Type B pancreatic cell (in vitro differentiated cells): ENCODE measurements around the gene ZBTB46. TPM values are rescaled to one million over a fixed set of nuclear protein-coding genes. Genes with fewer than 3 reads are reported as not detected.

Experiments
- DNase-seq: peaks from one replicate; pipeline ENCODE4 v3.0.0; 2021; ENCODE audit warnings: mixed read lengths; ENCODE audit not compliant: unreplicated experiment; ENCODE audit errors: extremely low spot score
- H3K27ac Mint-ChIP-seq: 2 replicates; pipeline ENCODE4 v1.8.0; 2021; ENCODE audit warnings: mild to moderate bottlenecking, mixed read lengths
- H3K27me3 Mint-ChIP-seq: 2 replicates; pipeline ENCODE4 v1.8.0; 2021; ENCODE audit warnings: mixed read lengths
- H3K36me3 Mint-ChIP-seq: 2 replicates; pipeline ENCODE4 v1.8.0; 2021; ENCODE audit warnings: mixed read lengths
- H3K4me1 Mint-ChIP-seq: one replicate; pipeline ENCODE4 v1.8.0; 2021; ENCODE audit warnings: mixed read lengths; ENCODE audit not compliant: unreplicated experiment
- H3K4me3 Mint-ChIP-seq: 2 replicates; pipeline ENCODE4 v1.8.0; 2021; ENCODE audit warnings: mild to moderate bottlenecking, mixed read lengths
- H3K9me3 Mint-ChIP-seq: 2 replicates; pipeline ENCODE4 v1.8.0; 2021; ENCODE audit warnings: mixed read lengths
- total RNA-seq: library from RNA; stranded (reverse); gene quantifications from 2 replicates; pipeline ENCODE4 v1.2.1, GENCODE V29; 2021; ENCODE audit warnings: low replicate concordance
- TF ChIP-seq, protein P1 (sequence below): fragments of 200-600 bp; sonication (generic); conservative IDR thresholded peaks from 2 replicates; pipeline ENCODE4 v1.5.0; 2021; ENCODE audit warnings: antibody characterized with exemption, mild to moderate bottlenecking

Gene ZBTB46
- total RNA-seq, 1 donor from 2014 or later = 13.6 TPM

DNA sequence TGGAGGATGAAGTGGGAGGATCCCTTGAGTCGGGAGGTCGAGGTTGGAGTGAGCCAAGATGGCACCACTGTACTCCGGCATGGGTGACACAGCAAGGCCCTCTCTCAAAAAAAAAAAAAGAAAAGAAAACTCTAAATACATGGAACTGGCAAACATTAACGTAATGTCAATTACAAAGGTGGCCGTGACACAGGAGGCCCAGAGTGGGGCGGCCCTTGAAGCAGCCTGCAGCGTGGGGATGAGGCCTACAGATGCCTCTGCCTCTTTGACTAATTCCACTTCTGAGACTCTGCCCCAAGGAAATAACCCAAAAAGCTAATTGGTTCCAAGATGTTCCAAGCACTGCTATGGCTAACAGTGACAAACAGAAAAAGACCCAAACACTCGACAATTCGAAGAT, 21.2 kb downstream of the ZBTB46 start:
- Mint-ChIP-seq H3K36me3 (no peaks in the 10 kb centered on the region), H3K4me3 (no peak overlapping the region), H3K27ac (no peak overlapping the region), H3K4me1 (peaks cover 3% of the 10 kb centered on the region), H3K27me3 (no peaks in the 10 kb centered on the region), H3K9me3 (no peaks in the 10 kb centered on the region)
- DNase-seq = no peak
- TF ChIP-seq, protein P1, sequence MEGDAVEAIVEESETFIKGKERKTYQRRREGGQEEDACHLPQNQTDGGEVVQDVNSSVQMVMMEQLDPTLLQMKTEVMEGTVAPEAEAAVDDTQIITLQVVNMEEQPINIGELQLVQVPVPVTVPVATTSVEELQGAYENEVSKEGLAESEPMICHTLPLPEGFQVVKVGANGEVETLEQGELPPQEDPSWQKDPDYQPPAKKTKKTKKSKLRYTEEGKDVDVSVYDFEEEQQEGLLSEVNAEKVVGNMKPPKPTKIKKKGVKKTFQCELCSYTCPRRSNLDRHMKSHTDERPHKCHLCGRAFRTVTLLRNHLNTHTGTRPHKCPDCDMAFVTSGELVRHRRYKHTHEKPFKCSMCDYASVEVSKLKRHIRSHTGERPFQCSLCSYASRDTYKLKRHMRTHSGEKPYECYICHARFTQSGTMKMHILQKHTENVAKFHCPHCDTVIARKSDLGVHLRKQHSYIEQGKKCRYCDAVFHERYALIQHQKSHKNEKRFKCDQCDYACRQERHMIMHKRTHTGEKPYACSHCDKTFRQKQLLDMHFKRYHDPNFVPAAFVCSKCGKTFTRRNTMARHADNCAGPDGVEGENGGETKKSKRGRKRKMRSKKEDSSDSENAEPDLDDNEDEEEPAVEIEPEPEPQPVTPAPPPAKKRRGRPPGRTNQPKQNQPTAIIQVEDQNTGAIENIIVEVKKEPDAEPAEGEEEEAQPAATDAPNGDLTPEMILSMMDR = no peak

DNA sequence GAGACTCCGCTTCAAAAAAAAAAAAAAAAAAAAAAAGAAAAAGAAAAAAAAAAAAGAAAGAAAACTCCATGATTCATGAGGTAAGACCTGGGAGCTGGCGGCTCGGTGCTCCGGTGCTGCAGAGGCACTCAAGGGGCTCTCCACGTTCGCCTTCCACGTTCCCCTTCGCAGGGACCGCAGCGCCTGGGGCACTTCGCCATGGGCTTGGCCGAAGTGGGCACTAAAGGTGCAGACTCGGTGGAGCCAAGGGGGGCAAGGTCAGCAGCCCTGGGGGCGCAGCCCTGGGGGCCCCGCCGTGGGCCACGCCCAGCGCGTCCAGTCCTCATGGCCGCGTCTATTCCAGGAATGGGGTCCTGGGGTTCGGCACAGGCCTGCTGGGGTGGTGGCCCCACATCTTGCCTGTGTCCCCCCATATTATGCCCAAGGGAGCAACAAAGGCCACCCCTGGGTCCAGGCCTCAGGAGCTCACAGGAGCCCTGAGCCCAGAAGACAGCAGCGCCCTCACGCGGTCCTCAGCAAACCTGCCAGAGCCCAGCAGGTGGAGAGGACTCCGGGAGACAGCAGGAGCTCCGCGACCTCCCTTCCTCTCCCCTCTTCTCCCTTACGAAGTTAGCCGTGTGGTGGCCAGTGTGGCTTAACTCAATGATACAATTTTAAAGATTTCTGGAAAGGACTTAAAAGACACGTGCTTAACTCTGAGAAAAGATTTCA, 21.9 kb downstream of the ZBTB46 start:
- TF ChIP-seq, protein P1 = no peak

DNA sequence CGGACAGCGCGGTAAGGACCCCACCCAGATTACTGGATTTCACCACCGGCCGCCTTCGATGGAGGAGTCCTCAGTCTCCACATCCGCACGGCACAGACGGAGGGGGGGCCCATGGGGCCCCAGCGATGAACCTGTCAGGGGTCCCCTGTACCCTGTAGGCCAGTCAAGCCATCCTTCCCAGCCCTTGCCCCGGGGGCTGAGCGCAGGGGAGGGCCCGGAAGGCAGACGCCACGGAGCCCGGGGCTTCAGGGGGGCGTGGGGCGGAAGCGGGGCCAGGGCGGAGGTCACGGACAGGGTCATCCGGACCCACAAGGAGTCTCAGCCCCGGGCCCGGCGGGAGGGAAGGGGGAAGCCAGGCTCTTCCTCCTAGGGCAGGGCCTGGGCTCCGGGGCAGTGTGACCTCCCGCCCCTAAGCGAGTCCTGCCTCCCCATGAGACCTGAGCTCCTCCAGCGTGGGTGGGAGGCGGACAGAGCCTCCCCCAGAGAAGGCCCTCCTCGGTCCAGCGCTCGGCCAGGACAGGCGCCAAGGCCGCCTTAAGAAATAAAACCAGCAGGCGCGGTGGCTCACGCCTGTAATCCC, 22.8 kb downstream of the ZBTB46 start:
- Mint-ChIP-seq H3K4me1 (no peaks in the 10 kb centered on the region), H3K4me3 (no peak overlapping the region), H3K27me3 (no peaks in the 10 kb centered on the region), H3K9me3 (no peaks in the 10 kb centered on the region), H3K27ac (no peak overlapping the region), H3K36me3 (no peaks in the 10 kb centered on the region)
- TF ChIP-seq, protein P1 = no peak
- DNase-seq = no peak

More for the DNA sequence above, 21.9 kb downstream of the ZBTB46 start:
- Mint-ChIP-seq H3K4me3 (no peak overlapping the region), H3K27me3 (no peaks in the 10 kb centered on the region), H3K4me1 (no peaks in the 10 kb centered on the region), H3K27ac (no peak overlapping the region), H3K9me3 (no peaks in the 10 kb centered on the region), H3K36me3 (no peaks in the 10 kb centered on the region)
- no peak for DNase-seq

DNA sequence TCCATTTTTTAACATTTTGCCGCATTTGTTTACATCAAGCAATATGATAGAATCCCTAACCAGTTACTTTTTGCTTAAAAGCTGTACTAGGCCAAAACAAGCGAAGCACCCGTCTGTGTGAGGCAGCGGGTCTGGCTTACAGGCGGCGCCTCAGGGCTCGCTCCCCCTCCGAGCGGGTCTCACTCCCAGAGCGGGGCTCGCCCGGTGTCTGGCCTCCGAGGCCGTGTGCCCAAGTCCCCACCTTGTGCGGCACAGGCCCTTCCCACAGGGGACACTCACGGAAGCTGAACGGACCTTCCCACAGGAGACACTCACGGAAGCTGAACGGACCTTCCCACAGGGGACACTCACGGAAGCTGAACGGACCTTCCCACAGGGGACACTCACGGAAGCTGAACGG, 23.4 kb downstream of the ZBTB46 start:
- Mint-ChIP-seq H3K27ac (no peak overlapping the region), H3K36me3 (no peaks in the 10 kb centered on the region), H3K9me3 (no peaks in the 10 kb centered on the region), H3K4me3 (no peak overlapping the region), H3K4me1 (no peaks in the 10 kb centered on the region), H3K27me3 (no peaks in the 10 kb centered on the region)
- TF ChIP-seq, protein P1 = no peak
- no peak for DNase-seq

DNA sequence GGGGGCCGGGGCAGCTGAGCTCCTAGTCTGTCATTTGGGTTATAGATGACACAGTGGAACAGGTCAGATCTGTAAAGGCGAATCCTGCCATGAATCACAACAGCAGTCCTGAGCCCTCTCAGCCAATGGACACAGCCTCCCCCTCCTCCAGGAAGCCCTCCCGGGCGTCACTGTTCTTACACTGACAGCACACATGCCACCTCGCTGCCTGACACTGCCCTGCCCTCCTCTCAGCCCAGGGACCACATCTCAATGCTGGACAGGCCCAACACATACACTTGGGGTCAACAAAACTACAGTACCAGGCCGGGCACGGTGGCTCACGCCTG, 26.8 kb downstream of the ZBTB46 start:
- H3K27ac Mint-ChIP-seq = no peak overlapping the region
- H3K4me1 Mint-ChIP-seq = no peaks in the 10 kb centered on the region
- TF ChIP-seq, protein P1 = no peak
- H3K36me3 Mint-ChIP-seq = peaks cover 7% of the 10 kb centered on the region
- no peaks in the 10 kb centered on the region for H3K9me3 Mint-ChIP-seq
- no peak for DNase-seq
- H3K27me3 Mint-ChIP-seq = no peaks in the 10 kb centered on the region
- H3K4me3 Mint-ChIP-seq = no peak overlapping the region
